ENCODE measurements around the gene PBX1.

Gene PBX1

GRCh38 chr1:164823486-164824279 is 264.7 kb downstream of the PBX1 start:
- no peak for DNase-seq (ENCODE audit: low read depth)

- DNase-seq (ENCODE audit: low read depth) = no peak
Observed at GRCh38 chr1:164824542-164824941, 265.6 kb downstream of the PBX1 start.

DNA sequence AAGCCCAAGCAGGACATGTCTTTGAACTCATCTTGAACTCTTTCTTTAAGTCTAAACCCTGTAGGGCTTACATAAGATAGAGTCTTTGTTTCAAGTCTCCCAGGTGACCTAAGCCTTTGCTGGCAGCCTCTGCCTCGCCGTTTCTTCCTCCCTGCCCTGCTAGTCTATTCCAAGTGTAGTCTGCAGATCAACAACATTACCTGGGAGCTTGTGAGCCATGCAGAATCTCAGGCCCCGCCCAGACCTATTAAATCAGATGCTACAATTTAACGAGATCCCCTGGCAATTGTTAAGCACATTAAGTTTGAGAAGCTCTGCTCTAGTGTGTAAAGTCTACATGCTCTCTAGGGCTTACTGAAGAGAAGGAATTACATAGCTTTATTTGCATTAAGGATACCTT is 271.6 kb downstream of the PBX1 start:
- DNase-seq (ENCODE audit: low read depth) = no peak

DNA sequence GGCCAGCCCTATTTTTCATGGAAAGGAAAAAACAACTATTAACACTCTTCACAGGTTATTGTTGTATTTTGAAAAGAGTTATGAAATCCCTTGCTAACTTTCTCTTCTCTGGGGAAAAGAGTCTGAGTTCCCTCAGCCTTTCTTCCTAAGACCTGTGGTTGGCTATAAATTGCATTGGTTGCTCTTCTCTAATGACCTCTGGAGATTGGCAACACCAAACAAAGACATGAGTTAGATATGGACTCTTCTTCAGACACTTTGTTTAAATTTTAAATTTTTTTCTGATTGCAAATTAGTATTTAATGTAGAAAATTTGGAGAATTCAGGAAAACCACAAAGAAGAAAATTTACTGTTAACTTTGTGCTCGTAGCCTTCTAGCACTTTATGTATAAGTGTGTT is 275.7 kb downstream of the PBX1 start:
- no peak for DNase-seq (ENCODE audit: low read depth)

GRCh38 chr1:164836614-164837018 is 277.6 kb downstream of the PBX1 start:
- DNase-seq (ENCODE audit: low read depth) = no peak

DNA sequence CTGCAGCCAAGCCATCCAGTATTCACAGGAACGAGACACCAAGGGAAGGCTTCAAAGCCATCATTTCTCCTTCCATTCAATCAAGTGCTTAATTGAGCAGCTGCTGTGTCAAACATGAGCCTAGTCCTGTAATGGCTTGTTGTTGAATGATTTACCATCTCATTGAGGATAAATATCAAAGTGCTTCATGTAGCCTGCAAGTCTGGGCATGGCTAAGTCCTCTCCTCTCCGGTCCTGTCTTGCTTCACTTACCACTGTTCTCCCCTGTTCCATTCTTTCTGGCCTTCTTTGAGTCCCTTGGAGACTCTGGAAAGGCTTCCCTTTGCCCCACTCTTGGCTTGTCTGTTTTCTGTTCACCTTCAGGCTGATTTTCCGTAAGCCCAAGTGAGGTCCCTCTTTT is 279.8 kb downstream of the PBX1 start:
- no peak for DNase-seq (ENCODE audit: low read depth)

DNA sequence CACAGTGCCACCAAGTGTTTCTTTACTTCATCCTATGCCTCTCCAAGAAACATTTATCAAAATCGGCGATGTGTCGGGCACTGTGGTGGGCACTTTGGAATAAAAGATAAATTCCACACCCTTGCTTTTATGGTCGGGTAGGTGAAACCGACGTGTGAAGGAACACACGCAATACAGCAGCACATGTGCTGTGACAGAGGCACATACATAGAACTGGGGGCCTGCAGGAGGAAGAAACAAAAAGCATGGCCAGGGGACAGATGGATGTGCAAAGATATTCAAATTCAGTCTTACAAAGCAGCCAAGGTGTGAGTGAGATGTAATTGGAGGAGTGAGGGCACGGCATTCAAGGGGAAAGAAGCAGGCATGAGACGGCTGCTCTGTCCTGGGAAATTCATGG is 282.0 kb downstream of the PBX1 start:
- DNase-seq (ENCODE audit: low read depth) = no peak

DNA sequence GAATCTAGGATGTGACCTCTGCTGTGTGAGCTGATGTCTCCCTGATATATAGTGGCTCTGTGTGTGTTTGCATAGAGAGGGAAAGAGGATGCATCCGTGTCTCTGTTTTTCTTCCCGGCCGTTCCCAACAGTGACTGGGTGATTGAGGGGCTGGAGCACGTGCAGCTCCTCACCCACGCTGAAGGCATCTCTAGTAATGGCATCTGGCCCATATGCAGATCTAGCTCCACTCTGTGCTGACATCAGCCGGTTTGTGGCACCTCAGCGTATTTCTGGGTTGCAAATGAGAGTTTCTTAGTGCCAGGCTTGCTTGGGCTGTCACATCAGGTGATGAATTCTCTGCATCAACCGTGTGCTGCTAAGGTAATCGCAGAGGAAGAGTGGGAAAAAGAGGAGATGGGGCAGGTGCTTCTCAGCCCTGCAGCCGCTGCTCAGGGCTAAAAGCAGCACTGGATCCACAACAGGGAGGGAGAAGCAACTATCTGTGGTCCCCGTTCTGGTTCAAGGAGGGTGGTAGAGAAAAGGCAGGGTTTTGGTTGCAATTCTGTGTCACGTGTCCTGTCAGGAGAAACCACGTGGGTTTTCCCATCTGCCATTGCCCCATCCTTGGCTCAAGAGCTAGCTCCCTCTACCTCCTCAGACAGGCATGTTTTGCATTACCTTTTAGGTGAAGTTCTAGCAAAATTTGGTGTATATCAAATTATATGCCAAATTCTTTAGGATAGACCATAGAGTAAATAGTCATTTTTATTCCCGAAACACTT is 282.9 kb downstream of the PBX1 start:
- DNase-seq (ENCODE audit: low read depth) = no peak

GRCh38 chr1:164842870-164843269 is 283.9 kb downstream of the PBX1 start:
- no peak for DNase-seq (ENCODE audit: low read depth)

DNA sequence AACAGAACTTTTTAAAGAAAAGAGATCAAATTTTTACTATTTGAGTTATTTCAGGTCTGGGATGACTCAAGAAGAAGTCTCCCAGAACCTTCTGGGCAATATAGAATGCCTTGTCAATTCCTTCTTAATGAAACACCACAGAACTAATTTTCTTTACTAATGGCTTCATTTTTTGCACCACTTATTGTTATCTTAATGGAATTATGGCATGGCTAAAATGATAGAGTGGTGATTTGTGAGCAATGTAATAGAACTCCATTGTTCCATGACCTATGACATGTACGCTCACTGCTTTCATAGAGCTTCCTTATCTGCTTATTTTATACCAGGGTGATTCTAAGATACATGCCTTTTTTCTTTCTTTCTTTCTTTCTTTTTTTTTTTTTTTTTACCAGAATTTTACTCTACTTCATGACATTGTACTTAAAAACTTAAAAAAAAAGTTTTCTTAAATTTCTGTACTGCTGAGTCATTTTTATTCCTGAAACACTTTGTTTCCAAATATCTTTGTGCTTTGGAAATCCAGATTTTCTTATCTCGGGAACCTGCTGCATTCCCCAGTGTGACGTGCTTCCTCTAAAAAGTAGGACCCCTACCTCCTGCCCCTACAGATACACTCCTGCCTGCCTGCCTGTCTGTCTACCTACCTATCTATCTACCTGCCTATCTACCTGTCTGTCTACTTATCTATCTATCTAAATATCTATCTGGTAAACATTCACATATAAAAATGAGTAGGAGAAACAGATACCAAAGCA is 284.9 kb downstream of the PBX1 start:
- DNase-seq (ENCODE audit: low read depth) = no peak

GRCh38 chr1:164846731-164847691 is 288.0 kb downstream of the PBX1 start:
- DNase-seq (ENCODE audit: low read depth) = no peak

DNA sequence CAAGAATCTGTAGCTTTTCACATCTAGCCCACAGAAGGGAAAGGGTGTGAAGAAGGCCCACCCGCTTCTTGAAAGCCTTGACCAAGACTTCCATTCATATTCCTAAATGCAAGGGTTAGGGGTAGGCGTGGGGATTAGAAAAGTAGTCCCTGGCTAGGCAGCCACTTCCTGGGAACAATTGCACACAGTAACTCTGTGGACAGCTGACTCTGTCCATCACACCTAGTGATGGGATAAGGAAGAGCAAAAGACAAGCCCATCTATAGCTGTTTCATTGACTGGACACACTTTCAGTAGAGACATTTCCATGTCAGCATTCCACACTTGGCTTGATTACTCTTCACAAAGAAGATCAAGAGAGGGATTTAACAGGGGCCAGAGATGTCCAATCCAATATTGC is 294.2 kb downstream of the PBX1 start:
- no peak for DNase-seq (ENCODE audit: low read depth)

- DNase-seq (ENCODE audit: low read depth) = no peak
Observed at GRCh38 chr1:164855716-164856329, 296.8 kb downstream of the PBX1 start.

GRCh38 chr1:164856381-164856780 is 297.4 kb downstream of the PBX1 start:
- no peak for DNase-seq (ENCODE audit: low read depth)

DNA sequence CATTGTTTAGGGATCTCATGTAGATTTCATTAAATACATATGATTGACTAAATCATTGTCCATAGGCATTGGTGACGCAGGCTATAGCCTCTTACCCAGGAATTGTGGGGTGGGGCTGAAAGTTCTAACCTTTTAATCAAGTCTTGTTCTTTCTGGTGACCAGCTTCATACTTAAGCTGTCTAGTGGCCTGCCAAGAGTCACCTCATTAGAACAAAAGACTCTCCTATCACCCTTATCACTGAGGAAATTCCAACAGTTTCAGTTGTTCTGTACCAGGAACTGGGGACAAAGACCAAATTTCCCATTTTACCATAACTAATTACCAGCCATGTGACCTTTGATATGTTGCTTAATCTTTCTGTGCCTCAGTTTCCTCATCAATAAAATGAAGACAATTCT is 298.5 kb downstream of the PBX1 start:
- no peak for DNase-seq (ENCODE audit: low read depth)

DNA sequence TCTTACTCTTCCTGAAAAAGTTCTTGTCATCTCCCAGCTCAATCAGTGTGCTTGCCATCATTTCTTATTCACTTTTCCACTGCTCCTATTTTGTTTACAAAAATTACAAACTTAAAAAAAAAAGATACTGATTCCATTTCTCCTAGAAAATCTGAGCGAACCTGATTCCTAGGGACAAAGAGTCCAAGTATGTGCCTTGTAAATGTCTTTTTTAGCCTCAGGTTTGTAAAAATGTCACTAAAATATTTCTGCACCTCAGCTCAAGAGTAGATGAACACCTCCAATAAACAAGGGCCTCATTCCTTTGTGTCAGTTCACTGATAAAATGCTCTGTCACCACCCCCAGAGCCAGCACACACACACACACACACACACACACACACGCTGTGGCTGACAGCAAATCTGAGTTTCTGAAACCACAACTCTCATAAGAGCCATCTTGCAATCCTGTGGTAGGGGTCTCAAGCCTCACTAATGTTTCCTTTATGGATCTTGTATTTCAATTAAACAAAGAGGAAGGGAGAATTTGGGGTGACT is 299.2 kb downstream of the PBX1 start:
- DNase-seq (ENCODE audit: low read depth) = no peak

GRCh38 chr1:164861632-164862031 is 302.6 kb downstream of the PBX1 start:
- DNase-seq (ENCODE audit: low read depth) = no peak

- no peak for DNase-seq (ENCODE audit: low read depth)
Observed at GRCh38 chr1:164863056-164863455, 304.1 kb downstream of the PBX1 start.

DNA sequence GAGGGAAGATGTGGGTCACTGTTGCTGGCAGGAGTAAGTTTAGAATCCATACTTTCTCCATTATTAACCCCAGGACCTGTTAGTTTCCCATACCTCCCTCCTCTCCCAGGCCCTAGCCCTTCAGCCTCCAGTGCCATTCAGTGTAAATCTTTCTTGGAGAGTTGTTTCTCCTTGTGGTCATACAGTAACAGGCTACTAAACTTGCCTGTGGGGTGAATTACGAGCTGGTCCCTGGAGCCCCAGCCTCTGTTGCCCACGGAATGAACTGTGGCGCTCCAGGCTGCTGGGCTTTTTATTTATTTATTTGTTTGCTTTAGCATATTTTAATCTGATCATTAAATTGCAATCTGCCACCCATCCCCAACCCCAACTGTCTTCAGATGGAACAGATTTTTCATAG is 305.2 kb downstream of the PBX1 start:
- DNase-seq (ENCODE audit: low read depth) = no peak

DNA sequence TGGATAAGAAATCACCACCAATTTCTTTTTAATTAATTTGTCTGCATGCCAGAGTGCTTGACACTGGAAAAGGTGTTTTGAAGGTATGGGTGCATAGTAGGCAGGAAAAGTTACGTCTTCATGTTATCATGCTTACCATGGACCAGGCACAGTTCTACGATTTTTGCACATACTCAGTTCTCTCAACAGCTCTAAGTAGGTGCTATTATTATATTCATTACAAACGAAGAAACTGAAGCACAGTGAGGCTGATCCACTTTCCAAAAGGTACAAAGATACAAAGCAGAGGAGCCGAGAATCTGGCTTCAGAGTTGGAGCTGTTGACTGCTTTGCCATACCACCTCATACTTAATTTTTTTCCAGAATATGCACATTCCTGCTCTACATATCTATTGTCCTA is 306.4 kb downstream of the PBX1 start:
- no peak for DNase-seq (ENCODE audit: low read depth)

DNA sequence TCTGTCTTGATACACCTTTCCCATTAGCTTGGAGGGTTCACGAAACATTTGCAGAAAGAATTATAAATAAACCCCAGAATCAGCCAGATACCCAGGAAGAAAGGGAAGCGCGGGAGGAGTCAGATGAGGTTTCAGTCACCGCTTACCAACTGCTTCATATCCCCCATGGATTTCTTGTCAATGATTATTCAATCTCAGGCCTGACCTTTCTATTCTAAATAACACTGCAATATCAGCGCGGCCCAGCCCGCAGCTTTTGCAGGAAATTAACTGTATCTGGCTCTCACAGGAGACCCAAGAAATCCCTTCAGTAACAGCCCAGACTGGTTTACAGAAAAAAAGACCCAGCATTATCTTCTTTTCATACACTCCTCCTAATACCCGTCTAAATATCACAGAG is 308.6 kb downstream of the PBX1 start:
- no peak for DNase-seq (ENCODE audit: low read depth)

Data from stimulated activated CD8-positive, alpha-beta memory T cell treated with anti-CD3 and anti-CD28 coated beads, Interleukin-7, amount 100 ng/mL, for 24 hours (primary cell).